Measurements from ENCODE around the gene PCDH9. TPM values are rescaled to one million over a fixed set of nuclear protein-coding genes. Genes with fewer than 3 reads are reported as not detected.
A peak's percentile ranks its signal among the peaks of the same experiment; 100 is the strongest.

Gene PCDH9
- total and polyA plus RNA-seq, 2 of the 4 experiments (the other 2 are of a cell fraction), result 2.2 to 10.2 TPM

DNA sequence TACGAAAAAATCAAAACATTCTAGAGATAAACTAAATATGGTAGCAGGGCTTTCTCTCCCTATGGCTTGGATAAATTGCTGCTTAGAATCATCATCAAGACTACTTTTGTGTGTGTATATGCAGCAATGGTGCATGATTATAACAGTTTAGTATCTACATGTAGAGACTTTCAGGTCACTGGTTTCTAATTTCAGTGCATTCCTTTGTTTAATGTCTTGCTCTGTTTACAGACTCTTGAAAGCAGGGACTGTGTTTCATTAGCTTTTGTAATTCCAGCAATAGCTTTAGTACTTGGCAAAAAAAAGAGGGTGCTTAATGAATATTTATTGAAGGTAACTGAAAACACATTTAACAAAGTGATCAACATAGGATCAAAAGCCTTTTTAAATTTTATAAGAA, 420.7 kb downstream of the PCDH9 start:
- H2AFZ ChIP-seq (replicated peaks; ENCODE audit: low read length, poor library complexity), result no peak overlapping the region
- H3K27ac ChIP-seq (ENCODE audit: insufficient read depth, low read length), result no peak overlapping the region
- no peaks in the 10 kb centered on the region for H3K9me1 ChIP-seq (ENCODE audit: insufficient read depth, low read length)
- no peak overlapping the region for H3K4me3 ChIP-seq (ENCODE audit: insufficient read depth, low read depth, low read length)
- no peak overlapping the region for H2BK120ac ChIP-seq (ENCODE audit: low read depth, low read length)
- DNase-seq (peak; percentile 20), ATAC-seq (ENCODE audit: low read depth) (peak; percentile 24; the same call in 1 of the 2 replicates)
- H3K9ac ChIP-seq (ENCODE audit: low read depth, low read length), result no peak overlapping the region
- no peak overlapping the region for H4K91ac ChIP-seq (ENCODE audit: insufficient read depth, low read depth, low read length)
- BruUV-seq (replicated peaks), result no TSS peak
- H2AK5ac ChIP-seq (ENCODE audit: low read depth, low read length), result no peak overlapping the region
- no CpG with 5 or more reads among the region's 1 CpG for WGBS, 2 experiments (ENCODE audit: extremely low coverage in 2 of 2, insufficient read length in 1 of 2)
- no peak overlapping the region for H3K4me2 ChIP-seq (ENCODE audit: low read depth, low read length)
- H2AK9ac ChIP-seq (replicated peaks; ENCODE audit: low read depth, low read length, poor library complexity), result no peak overlapping the region
- no peaks in the 10 kb centered on the region for H3K79me1 ChIP-seq (ENCODE audit: low read depth in 1 of 2, low read length in 2 of 2)
- H4K5ac ChIP-seq (ENCODE audit: low read depth, low read length), result no peak overlapping the region
- H2BK20ac ChIP-seq (ENCODE audit: low read depth, low read length), result no peak overlapping the region
- no peak for TF ChIP-seq RAD21 (IDR thresholded peaks at IDR 0.05; ENCODE audit: low read length)
- TF ChIP-seq MAFK (IDR thresholded peaks at IDR 0.05; ENCODE audit: low read depth, low read length), result no peak
- TF ChIP-seq, protein P1, sequence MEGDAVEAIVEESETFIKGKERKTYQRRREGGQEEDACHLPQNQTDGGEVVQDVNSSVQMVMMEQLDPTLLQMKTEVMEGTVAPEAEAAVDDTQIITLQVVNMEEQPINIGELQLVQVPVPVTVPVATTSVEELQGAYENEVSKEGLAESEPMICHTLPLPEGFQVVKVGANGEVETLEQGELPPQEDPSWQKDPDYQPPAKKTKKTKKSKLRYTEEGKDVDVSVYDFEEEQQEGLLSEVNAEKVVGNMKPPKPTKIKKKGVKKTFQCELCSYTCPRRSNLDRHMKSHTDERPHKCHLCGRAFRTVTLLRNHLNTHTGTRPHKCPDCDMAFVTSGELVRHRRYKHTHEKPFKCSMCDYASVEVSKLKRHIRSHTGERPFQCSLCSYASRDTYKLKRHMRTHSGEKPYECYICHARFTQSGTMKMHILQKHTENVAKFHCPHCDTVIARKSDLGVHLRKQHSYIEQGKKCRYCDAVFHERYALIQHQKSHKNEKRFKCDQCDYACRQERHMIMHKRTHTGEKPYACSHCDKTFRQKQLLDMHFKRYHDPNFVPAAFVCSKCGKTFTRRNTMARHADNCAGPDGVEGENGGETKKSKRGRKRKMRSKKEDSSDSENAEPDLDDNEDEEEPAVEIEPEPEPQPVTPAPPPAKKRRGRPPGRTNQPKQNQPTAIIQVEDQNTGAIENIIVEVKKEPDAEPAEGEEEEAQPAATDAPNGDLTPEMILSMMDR (conservative IDR thresholded peaks at IDR 0.05; ENCODE audit: low read depth, low read length), result no peak
- TF ChIP-seq POLR2A (IDR thresholded peaks at IDR 0.05; ENCODE audit: low read depth, low read length), result no peak
- TF ChIP-seq, protein P2, sequence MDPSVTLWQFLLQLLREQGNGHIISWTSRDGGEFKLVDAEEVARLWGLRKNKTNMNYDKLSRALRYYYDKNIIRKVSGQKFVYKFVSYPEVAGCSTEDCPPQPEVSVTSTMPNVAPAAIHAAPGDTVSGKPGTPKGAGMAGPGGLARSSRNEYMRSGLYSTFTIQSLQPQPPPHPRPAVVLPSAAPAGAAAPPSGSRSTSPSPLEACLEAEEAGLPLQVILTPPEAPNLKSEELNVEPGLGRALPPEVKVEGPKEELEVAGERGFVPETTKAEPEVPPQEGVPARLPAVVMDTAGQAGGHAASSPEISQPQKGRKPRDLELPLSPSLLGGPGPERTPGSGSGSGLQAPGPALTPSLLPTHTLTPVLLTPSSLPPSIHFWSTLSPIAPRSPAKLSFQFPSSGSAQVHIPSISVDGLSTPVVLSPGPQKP (IDR thresholded peaks at IDR 0.05; ENCODE audit: borderline replicate concordance, low read depth, low read length), result no peak
- no peak for TF ChIP-seq MXI1 (IDR thresholded peaks at IDR 0.05; ENCODE audit: borderline replicate concordance, low read depth, low read length)
- no peak for TF ChIP-seq RCOR1 (IDR thresholded peaks at IDR 0.05; ENCODE audit: insufficient replicate concordance, low read length)
- TF ChIP-seq MAZ (IDR thresholded peaks at IDR 0.05; ENCODE audit: borderline replicate concordance, low read depth, low read length), result no peak
- TF ChIP-seq, protein P3, sequence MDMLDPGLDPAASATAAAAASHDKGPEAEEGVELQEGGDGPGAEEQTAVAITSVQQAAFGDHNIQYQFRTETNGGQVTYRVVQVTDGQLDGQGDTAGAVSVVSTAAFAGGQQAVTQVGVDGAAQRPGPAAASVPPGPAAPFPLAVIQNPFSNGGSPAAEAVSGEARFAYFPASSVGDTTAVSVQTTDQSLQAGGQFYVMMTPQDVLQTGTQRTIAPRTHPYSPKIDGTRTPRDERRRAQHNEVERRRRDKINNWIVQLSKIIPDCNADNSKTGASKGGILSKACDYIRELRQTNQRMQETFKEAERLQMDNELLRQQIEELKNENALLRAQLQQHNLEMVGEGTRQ (IDR thresholded peaks at IDR 0.05; ENCODE audit: low read depth, low read length), result no peak
- TF ChIP-seq FOS (IDR thresholded peaks at IDR 0.05; ENCODE audit: low read depth, low read length), result no peak
- no peak for TF ChIP-seq NFE2L2 (IDR thresholded peaks at IDR 0.05; ENCODE audit: low read depth, low read length)
- no peak for TF ChIP-seq CEBPB (IDR thresholded peaks at IDR 0.05; ENCODE audit: low read depth, low read length)
- no peak for TF ChIP-seq BHLHE40 (IDR thresholded peaks at IDR 0.05; ENCODE audit: low read depth, low read length)
- no peak for TF ChIP-seq SMC3 (IDR thresholded peaks at IDR 0.05; ENCODE audit: low read depth, low read length)
- TF ChIP-seq CHD1 (IDR thresholded peaks at IDR 0.05; ENCODE audit: low read depth, low read length), result no peak
- no peak for TF ChIP-seq RFX5 (IDR thresholded peaks at IDR 0.05; ENCODE audit: low read depth, low read length)
- dilution Hi-C loops (cut with HindIII; ENCODE audit: low sequenced_read_pairs, unreplicated experiment), result no loop called here
- no peak overlapping the region for H3K4ac ChIP-seq (ENCODE audit: low read depth, low read length)
- no peak overlapping the region for H2BK15ac ChIP-seq (ENCODE audit: low read depth, low read length)
- H3K9me3 ChIP-seq (ENCODE audit: control insufficient read depth, insufficient read depth, low read length), result no peaks in the 10 kb centered on the region
- H3K56ac ChIP-seq (ENCODE audit: extremely low read depth, insufficient read depth, low read length), result no peak overlapping the region
- intact Hi-C loops (cut with micrococcal nuclease), result no loop called here
- H3K23ac ChIP-seq (ENCODE audit: low read depth, low read length), result no peak overlapping the region
- ChIA-PET POLR2A (ENCODE audit: unreplicated experiment) (no interaction called here), CTCF (interaction anchor here (0.6 to 1.0 kb wide), 2 partner anchors 10 to 117 kb away, joined by 3 to 4 read pairs; no protein-coding TSS in a partner anchor)
- H3K36me3 ChIP-seq (ENCODE audit: control insufficient read depth, insufficient read depth, low read length), result no peaks in the 10 kb centered on the region
- no peaks in the 10 kb centered on the region for H3K27me3 ChIP-seq (ENCODE audit: control insufficient read depth, insufficient read depth, low read length)
- H3K4me1 ChIP-seq (ENCODE audit: control insufficient read depth, insufficient read depth, low read length), result no peaks in the 10 kb centered on the region
- no peak overlapping the region for H3K18ac ChIP-seq (ENCODE audit: low read depth, low read length)
- H4K8ac ChIP-seq (ENCODE audit: low read depth in 2 of 2, low read length in 2 of 2), result no peak overlapping the region
- no peaks in the 10 kb centered on the region for H4K20me1 ChIP-seq (ENCODE audit: insufficient read depth, low read length)
- H2BK5ac ChIP-seq (ENCODE audit: low read depth, low read length, poor library complexity, severe bottlenecking), result no peak overlapping the region
- H3K14ac ChIP-seq (replicated peaks; ENCODE audit: low read depth, low read length), result no peak overlapping the region
- in situ Hi-C loops (cut with MboI; ENCODE audit: low sequenced_read_pairs), result no loop called here

Data from IMR-90 (cell line).